Sigmoid colon (tissue), 7 donors: ENCODE results near the gene GPD1L. TPM values are rescaled to one million over a fixed set of nuclear protein-coding genes. Genes with fewer than 3 reads are reported as not detected.

Experiments
- DNase-seq: peaks from one replicate; pipeline ENCODE4 v3.0.0-alpha.2; 2019
- H3K27ac ChIP-seq, 4 donors: fragments of 200-600 bp; sonication (generic); one replicate each; pipeline ENCODE4 v1.5.1; 2016 to 2019; ENCODE audit warnings: mild to moderate bottlenecking in 1 of 4
- H3K27me3 ChIP-seq, 3 donors: fragments of 200-600 bp; sonication (generic); one replicate each; pipeline ENCODE4 v1.5.1; 2019; ENCODE audit warnings: mild to moderate bottlenecking in 1 of 3
- H3K36me3 ChIP-seq, 4 donors: fragments of 200-600 bp; sonication (generic); one replicate each; pipeline ENCODE4 v1.5.1; 2016 to 2019
- H3K4me1 ChIP-seq, 4 donors: fragments of 200-600 bp; sonication (generic); one replicate each; pipeline ENCODE4 v1.5.1; 2017 to 2019
- H3K4me3 ChIP-seq, 4 donors: fragments of 200-600 bp; sonication (generic); one replicate each; pipeline ENCODE4 v1.5.1; 2017 to 2019; ENCODE audit warnings: mild to moderate bottlenecking in 2 of 4, moderate library complexity in 1 of 4
- H3K9me3 ChIP-seq, 4 donors: fragments of 200-600 bp in 3 of 4; sonication (generic) in 3 of 4; one replicate each; pipeline versions ENCODE4 v1.5.1 to v1.6.1; 2013 to 2019
- CTCF ChIP-seq, 4 experiments: fragments of 450-650 bp in 3 of 4; fragments of 200-600 bp in 1 of 4; IDR thresholded peaks; one replicate each; pipeline ENCODE4 v1.5.1; 2016 to 2019; ENCODE audit warnings: antibody characterized with exemption in 4 of 4, mild to moderate bottlenecking in 3 of 4, moderate library complexity in 2 of 4
- EP300 ChIP-seq, 4 donors: sonication (generic); formaldehyde crosslinking; IDR thresholded peaks; one replicate each; pipeline ENCODE4 v1.6.1; 2017; ENCODE audit warnings: antibody characterized with exemption in 4 of 4
- POLR2A ChIP-seq, 2 donors: fragments of 450-650 bp; IDR thresholded peaks; one replicate each; pipeline ENCODE4 v1.6.1; 2016; ENCODE audit warnings: antibody characterized with exemption in 2 of 2, mild to moderate bottlenecking in 2 of 2, moderate library complexity in 2 of 2
- POLR2AphosphoS5 ChIP-seq, 4 donors: sonication (generic); formaldehyde crosslinking; IDR thresholded peaks; one replicate each; pipeline ENCODE4 v1.6.1; 2017; ENCODE audit warnings: antibody characterized with exemption in 4 of 4
- WGBS, 2 donors: extraction: QIAGEN DNeasy Blood & Tissue Kit; methylation state at CpG; one replicate each; pipeline ENCODE4 v1.1.7; 2013; 5-methylcytosine and 5-hydroxymethylcytosine counted together
- intact Hi-C: fragments of 100-400 bp; cut with DNase I; formaldehyde crosslinking; loops from one replicate; pipeline ENCODE4 v1.15.1; 2023
- polyA plus RNA-seq, 3 donors: library from polyadenylated mRNA; stranded (reverse); fragments of 200-250 nt; gene quantifications; one replicate each; pipeline ENCODE4 v1.2.3, GENCODE V29; 2013
- total RNA-seq, 4 donors: library from RNA; depleted of rRNA; stranded (reverse); fragments of >200 nt; gene quantifications; one replicate each; pipeline ENCODE4 v1.1.0, GENCODE V29; 2016
- donor health status: healthy with polysubstance abuse.
- donor health status: Bipolar disorder and iron deficiency.
- donor health status: healthy.

GPD1L gene
- total and polyA plus RNA-seq, 7 donors = 39.1 to 67.8 (median 46.0) TPM

- Histone ChIP-seq H3K27me3 (no peaks in the 10 kb centered on the region), H3K4me3 (no peak overlapping the region), H3K4me1 (peaks cover 0 to 3% (median 0%) of the 10 kb centered on the region in 4 donors), H3K9me3 (no peaks in the 10 kb centered on the region), H3K27ac (peak overlapping the region; percentile 4 to 50 (median 20)), H3K36me3 (no peaks in the 10 kb centered on the region)
- no peak for TF ChIP-seq POLR2A (IDR thresholded peaks at IDR 0.05)
- DNase-seq = no peak
- 82 to 90% methylated on average over 10 of the region's 10 CpGs for WGBS, 2 donors
- intact Hi-C loops = no loop called here
Observed at GRCh38 chr3:32200992-32201758, 94.8 kb downstream of the GPD1L start.

GRCh38 chr3:32202496-32202895 is 96.1 kb downstream of the GPD1L start:
- 93% methylated on average over 1 of the region's 1 CpG for WGBS, 2 donors
- Histone ChIP-seq H3K36me3 (no peaks in the 10 kb centered on the region), H3K4me1 (peaks cover 0 to 3% (median 0%) of the 10 kb centered on the region in 4 donors), H3K27ac (no peak overlapping the region), H3K9me3 (no peaks in the 10 kb centered on the region), H3K4me3 (no peak overlapping the region), H3K27me3 (no peaks in the 10 kb centered on the region)
- TF ChIP-seq POLR2A (IDR thresholded peaks at IDR 0.05) (no peak), EP300 (IDR thresholded peaks at IDR 0.05) (no peak), POLR2AphosphoS5 (IDR thresholded peaks at IDR 0.05) (no peak), CTCF (IDR thresholded peaks at IDR 0.05) (no peak)
- no peak for DNase-seq
- intact Hi-C loops = no loop called here

GRCh38 chr3:32203854-32204253 is 97.4 kb downstream of the GPD1L start:
- Histone ChIP-seq H3K27ac (no peak overlapping the region), H3K27me3 (no peaks in the 10 kb centered on the region), H3K4me3 (no peak overlapping the region), H3K9me3 (no peaks in the 10 kb centered on the region), H3K36me3 (no peaks in the 10 kb centered on the region), H3K4me1 (peaks cover 0 to 3% (median 0%) of the 10 kb centered on the region in 4 donors)
- DNase-seq = no peak
- intact Hi-C loops = no loop called here
- TF ChIP-seq POLR2A (IDR thresholded peaks at IDR 0.05) (no peak), CTCF (IDR thresholded peaks at IDR 0.05) (no peak), EP300 (IDR thresholded peaks at IDR 0.05) (no peak), POLR2AphosphoS5 (IDR thresholded peaks at IDR 0.05) (no peak)

- H3K4me1 ChIP-seq = no peaks in the 10 kb centered on the region
- TF ChIP-seq CTCF (IDR thresholded peaks at IDR 0.05) (no peak), POLR2A (IDR thresholded peaks at IDR 0.05) (no peak), EP300 (IDR thresholded peaks at IDR 0.05) (no peak), POLR2AphosphoS5 (IDR thresholded peaks at IDR 0.05) (no peak)
- DNase-seq = no peak
- H3K27me3 ChIP-seq = no peaks in the 10 kb centered on the region
- intact Hi-C loops = no loop called here
- no peaks in the 10 kb centered on the region for H3K36me3 ChIP-seq
- no peak overlapping the region for H3K4me3 ChIP-seq
- 77 to 84% methylated on average over 4 of the region's 4 CpGs for WGBS, 2 donors
- no peak overlapping the region for H3K27ac ChIP-seq
- no peaks in the 10 kb centered on the region for H3K9me3 ChIP-seq
Observed at GRCh38 chr3:32208447-32208846, 102.0 kb downstream of the GPD1L start.

- Histone ChIP-seq H3K4me3 (no peak overlapping the region), H3K27ac (no peak overlapping the region), H3K36me3 (no peaks in the 10 kb centered on the region), H3K4me1 (no peaks in the 10 kb centered on the region), H3K9me3 (peaks cover 0 to 4% (median 0%) of the 10 kb centered on the region in 4 donors), H3K27me3 (peaks cover 0 to 2% (median 0%) of the 10 kb centered on the region in 3 donors)
- DNase-seq = no peak
- TF ChIP-seq POLR2AphosphoS5 (IDR thresholded peaks at IDR 0.05) (no peak), POLR2A (IDR thresholded peaks at IDR 0.05) (no peak), CTCF (IDR thresholded peaks at IDR 0.05) (no peak), EP300 (IDR thresholded peaks at IDR 0.05) (no peak)
- intact Hi-C loops = no loop called here
- WGBS, 2 donors = 75 to 85% methylated on average over 2 of the region's 2 CpGs
Observed at GRCh38 chr3:32215185-32215584, 108.8 kb downstream of the GPD1L start.
